ENCODE results near the gene C16orf74.
A peak's percentile ranks its signal among the peaks of the same experiment; 100 is the strongest.

The C16orf74 gene

DNA sequence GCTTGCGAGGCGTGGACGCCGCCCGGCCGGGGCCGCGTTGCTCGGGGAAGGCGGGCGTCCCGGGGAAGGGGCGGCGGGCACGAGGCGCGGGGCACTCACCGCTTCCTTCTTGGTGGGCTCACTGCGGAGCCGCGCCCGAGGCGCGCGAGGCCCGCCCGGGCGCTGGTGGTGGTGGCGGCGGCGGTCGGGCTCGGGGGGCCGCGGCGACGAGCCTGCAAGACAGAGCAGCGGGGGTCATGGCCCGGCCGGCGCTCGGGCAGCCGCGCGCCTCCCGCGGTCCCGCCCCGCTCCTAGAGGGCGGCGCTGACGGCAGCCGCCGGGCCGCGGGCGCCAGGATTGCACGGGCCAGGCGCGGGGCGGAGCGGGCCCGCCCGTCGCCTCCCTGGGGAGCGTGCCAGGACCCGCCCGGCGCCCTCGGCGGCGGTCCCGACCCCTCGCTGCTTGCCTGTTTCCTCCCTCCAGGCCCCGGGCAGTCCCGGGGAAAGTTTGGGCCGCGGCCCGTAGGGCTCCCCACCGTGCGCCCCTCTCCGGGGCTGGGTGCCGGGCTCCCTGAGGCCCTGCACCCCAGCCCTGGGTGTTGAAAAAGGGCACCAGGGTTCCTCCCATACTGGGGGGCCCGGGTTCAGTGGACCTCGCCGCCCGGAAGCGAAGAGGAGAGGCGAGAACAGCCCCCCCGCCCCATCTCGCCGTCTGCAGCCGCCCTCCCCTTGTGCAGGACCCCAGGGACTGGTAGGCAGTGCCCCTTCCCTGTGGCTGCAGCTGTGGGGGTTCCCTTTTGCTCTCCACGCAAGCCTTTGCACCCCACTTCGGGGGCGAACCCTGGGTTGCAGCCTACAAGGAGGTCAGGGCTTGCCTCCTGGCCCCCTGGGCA, at the start of gene C16orf74:
Gene C16orf74, minus strand, starts transcription at position 270 of the 871 bp plus-strand sequence. CDS start 15,879 bp downstream, outside the sequence.
- Mint-ChIP-seq H3K9me3 (no peaks in the 10 kb centered on the region), H3K27me3 (peaks cover 25% of the 10 kb centered on the region), H3K27ac (no peak within 1 kb of the TSS), H3K4me1 (ENCODE audit: low read depth) (peaks cover 39% of the 10 kb centered on the region), H3K36me3 (ENCODE audit: low read depth) (no peaks in the 10 kb centered on the region), H3K4me3 (peak within 1 kb of the TSS; percentile 80)

DNA sequence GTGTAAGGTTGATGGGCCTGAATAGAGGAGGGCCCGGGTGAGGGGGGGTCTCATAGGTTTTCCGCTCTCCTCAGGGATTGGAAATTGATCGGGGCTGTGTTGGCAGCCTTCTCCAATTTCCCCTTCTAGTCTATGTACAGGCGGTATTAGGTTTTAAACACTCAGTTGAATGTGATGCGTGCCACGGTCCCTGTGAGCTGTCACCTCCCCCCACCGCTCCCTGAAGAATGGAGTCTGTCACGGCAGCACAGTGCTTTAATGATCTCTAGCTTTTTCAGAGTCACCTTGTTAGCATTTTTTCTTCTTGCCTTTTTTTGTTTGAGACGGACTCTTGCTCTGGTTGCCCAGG, 49.4 kb upstream of the C16orf74 start:
- H3K27me3 Mint-ChIP-seq: no peaks in the 10 kb centered on the region
- H3K27ac Mint-ChIP-seq: peak overlapping the region; percentile 88
- peaks cover 61% of the 10 kb centered on the region for H3K4me1 Mint-ChIP-seq (ENCODE audit: low read depth)
- no peaks in the 10 kb centered on the region for H3K9me3 Mint-ChIP-seq
- H3K36me3 Mint-ChIP-seq (ENCODE audit: low read depth): peaks cover 67% of the 10 kb centered on the region
- H3K4me3 Mint-ChIP-seq: peak overlapping the region; percentile 87

DNA sequence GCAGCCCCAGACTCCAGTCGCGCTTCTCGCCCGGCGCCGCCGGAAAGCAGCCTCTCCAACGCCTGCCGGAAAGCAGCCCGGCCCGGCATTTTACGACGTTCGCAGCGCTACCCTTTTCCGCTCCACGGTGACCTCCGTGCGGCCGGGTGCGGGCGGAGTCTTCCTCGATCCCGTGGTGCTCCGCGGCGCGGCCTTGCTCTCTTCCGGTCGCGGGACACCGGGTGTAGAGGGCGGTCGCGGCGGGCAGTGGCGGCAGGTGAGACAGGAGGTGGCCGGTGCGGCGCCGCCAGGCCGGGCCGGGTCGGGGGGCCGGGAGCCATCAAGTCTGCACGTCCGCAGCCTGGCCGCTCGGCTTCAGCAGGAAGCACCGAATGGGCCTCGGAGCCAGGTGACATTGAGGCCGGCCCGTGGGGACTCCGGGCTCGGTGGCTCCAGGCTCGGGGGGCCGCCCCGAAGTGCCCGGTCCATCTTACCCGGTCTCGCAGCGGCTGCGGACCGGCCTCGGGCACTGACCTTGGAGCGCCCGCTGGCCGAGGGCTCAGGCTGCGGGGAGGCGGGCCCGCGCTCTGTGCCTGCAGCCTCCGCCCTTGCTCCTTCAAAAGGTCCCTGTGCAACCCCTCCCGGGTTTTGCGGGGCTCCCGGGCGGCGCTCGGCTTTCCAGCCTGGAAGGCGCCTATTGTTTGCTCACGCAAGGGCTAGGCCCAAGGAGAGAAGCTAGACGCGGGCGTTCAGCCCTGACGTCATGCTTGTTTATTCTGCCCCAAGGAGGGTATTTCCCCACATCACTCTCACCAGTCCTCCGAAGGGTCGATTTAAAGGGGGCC, 48.8 kb upstream of the C16orf74 start, which contains the start of the genes COX4I1 and EMC8:
Gene COX4I1, plus strand, starts transcription at position 199 of the 824 bp plus-strand sequence. CDS start 1,511 bp downstream, outside the sequence.
Gene EMC8, minus strand, starts transcription at position 48 of the 824 bp plus-strand sequence. CDS start 249 bp downstream, outside the sequence.
- Mint-ChIP-seq H3K36me3 (ENCODE audit: low read depth) (peaks cover 66% of the 10 kb centered on the region), H3K27me3 (no peaks in the 10 kb centered on the region), H3K27ac (peak within 1 kb of the TSS; percentile 88), H3K4me1 (ENCODE audit: low read depth) (peaks cover 64% of the 10 kb centered on the region), H3K9me3 (no peaks in the 10 kb centered on the region), H3K4me3 (peak within 1 kb of the TSS; percentile 89)

DNA sequence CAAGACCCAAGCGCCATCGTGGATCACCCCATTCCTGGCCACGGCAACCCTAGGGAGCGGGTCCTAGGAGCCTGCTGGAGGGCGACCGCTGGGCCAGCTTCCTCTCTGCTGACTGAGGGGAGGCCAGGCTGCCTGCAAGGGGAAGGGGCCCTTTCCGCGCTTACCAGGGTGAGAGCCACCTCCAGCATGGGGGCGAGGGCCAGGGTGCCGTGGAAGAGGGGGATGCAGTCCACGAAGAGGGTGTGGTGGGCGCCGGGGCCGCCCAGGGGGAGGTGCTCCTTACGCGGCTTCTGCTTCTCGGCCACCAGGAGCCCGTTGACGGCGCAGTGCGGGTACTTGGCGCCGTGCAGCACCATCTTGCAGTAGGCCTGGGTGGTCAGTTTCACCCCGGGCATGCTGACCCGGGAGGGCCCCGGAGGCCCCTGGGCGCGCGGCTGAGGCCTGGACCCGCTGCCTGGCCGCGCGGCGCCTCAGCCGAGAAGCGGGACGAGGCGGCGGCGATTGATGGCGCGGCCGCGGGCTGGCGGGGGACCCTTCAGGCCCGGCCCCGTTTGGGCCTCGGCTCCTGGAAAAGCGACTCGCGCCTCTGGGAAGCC, 48.1 kb upstream of the C16orf74 start:
- Mint-ChIP-seq H3K36me3 (ENCODE audit: low read depth) (peaks cover 68% of the 10 kb centered on the region), H3K4me3 (peak overlapping the region; percentile 89), H3K27ac (peak overlapping the region; percentile 77), H3K27me3 (no peaks in the 10 kb centered on the region), H3K9me3 (no peaks in the 10 kb centered on the region), H3K4me1 (ENCODE audit: low read depth) (peaks cover 66% of the 10 kb centered on the region)

DNA sequence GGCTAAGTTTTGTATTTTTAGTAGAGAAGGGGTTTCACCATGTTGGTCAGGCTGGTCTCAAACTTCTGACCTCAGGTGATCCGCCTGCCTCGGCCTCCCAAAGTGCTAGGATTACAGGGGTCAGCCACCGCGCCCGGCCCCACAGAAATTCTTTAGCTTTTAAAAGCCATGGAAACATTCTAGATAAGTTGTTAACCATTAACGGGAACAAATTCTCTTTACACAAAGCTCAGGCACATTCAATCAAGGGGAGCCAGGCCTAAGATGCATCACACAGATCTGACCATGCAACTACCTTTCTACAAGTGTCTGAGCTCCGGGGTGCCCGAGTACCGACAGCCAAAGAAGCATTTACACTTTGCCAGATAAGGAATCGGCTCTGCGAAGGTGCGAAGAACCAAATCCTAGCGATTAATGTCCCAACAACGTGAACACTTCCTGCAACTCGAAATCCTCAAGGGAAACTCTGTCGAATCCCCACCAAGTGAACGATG, 47.4 kb upstream of the C16orf74 start:
- H3K36me3 Mint-ChIP-seq (ENCODE audit: low read depth): peaks cover 68% of the 10 kb centered on the region
- no peaks in the 10 kb centered on the region for H3K9me3 Mint-ChIP-seq
- peaks cover 61% of the 10 kb centered on the region for H3K4me1 Mint-ChIP-seq (ENCODE audit: low read depth)
- H3K4me3 Mint-ChIP-seq: peak overlapping the region; percentile 89
- no peaks in the 10 kb centered on the region for H3K27me3 Mint-ChIP-seq
- H3K27ac Mint-ChIP-seq: peak overlapping the region; percentile 77

DNA sequence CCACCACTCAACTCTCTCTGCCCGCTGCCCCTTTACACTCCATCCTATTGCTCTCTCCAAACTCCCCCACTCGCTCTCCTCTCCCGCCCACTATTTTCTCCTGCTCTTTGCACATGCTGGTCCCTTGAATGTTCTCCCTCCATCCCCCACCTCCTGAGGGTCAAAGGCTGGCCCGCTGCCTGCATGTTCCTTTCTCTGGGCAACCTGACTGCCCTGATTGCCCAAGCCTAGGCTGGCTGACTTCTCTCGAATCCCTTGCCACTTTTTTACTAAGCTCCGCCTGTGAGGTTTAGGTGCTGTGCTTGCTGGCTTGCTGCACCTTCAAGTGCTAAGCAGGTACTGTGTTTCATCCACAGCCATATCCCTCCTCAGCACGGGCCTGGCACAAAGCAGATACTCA, 45.7 kb upstream of the C16orf74 start:
- no peak overlapping the region for H3K27ac Mint-ChIP-seq
- no peaks in the 10 kb centered on the region for H3K27me3 Mint-ChIP-seq
- H3K4me1 Mint-ChIP-seq (ENCODE audit: low read depth): peaks cover 64% of the 10 kb centered on the region
- H3K36me3 Mint-ChIP-seq (ENCODE audit: low read depth): peaks cover 68% of the 10 kb centered on the region
- peak overlapping the region; percentile 15 for H3K4me3 Mint-ChIP-seq
- H3K9me3 Mint-ChIP-seq: no peaks in the 10 kb centered on the region

DNA sequence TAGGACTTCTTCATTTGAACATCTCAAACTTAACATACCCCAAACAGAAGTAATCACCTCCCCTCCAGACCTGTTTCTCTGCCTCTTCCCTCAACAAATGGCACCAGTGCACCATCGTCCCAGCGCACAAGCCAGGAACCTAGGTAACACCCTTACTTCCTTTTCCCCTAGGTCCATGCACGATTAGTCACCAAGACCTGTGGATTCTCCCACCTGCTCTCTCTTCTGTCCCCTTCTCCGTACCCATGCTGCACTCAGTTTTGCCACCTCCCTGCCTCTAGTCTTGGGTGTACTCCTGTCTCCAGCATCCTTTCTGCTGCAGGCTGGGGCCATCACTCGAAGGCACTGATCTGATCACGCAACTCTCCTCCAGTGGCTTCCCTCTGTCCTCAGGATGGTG, 45.3 kb upstream of the C16orf74 start:
- Mint-ChIP-seq H3K27me3 (no peaks in the 10 kb centered on the region), H3K4me3 (no peak overlapping the region), H3K36me3 (ENCODE audit: low read depth) (peaks cover 67% of the 10 kb centered on the region), H3K27ac (no peak overlapping the region), H3K9me3 (no peaks in the 10 kb centered on the region), H3K4me1 (ENCODE audit: low read depth) (peaks cover 63% of the 10 kb centered on the region)

DNA sequence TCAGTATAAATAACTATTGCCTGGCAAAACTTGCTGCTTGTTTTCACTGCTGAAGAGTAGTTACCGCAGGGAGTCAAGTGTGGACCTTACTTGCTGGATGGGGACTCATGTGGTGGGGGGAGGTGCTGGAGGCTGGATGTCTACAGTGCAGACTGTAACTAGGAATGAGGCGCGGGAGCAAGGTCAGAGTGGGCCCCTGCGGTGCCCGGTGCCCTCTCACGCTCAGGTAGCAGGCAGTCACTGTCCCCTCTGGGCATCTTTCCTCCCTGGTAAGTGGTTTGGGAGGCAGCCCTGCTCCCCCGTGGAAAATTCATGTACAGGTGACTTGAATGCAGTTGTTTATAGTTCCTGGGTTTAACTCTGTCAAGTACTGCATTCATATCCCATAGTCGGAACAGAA, 43.8 kb upstream of the C16orf74 start:
- H3K27me3 Mint-ChIP-seq: no peaks in the 10 kb centered on the region
- no peak overlapping the region for H3K27ac Mint-ChIP-seq
- H3K4me3 Mint-ChIP-seq: no peak overlapping the region
- H3K36me3 Mint-ChIP-seq (ENCODE audit: low read depth): peaks cover 70% of the 10 kb centered on the region
- H3K4me1 Mint-ChIP-seq (ENCODE audit: low read depth): peaks cover 62% of the 10 kb centered on the region
- no peaks in the 10 kb centered on the region for H3K9me3 Mint-ChIP-seq

DNA sequence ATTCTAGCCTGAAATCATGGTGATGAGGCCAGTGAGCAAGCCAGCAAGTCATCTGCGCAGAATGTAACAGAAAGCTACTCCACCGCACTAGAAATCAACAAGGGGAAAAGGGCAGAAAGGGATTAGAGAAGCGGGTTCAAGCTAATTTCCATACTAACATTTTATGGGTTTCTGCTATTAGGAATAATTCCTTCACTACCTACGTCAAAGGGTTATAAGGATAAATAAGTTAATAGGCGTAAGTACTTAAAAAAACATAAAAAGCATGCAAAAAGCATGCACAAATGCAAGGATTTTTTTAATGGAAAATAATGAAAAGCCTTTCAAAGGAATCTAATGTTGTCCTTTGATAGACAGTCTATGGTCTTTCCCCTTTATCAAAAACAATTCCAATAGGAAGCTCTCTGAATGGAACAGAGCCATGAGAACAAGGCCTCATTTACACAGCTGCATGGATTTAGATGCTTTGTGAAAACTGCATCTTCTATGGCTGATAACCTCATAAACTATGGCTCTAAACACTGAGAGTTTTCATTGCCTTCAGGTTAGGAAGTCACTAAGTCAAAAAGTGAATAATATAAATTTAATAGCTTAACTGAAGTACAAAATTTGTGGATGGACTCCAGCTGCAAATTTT, 42.9 kb upstream of the C16orf74 start:
- no peak overlapping the region for H3K4me3 Mint-ChIP-seq
- no peaks in the 10 kb centered on the region for H3K27me3 Mint-ChIP-seq
- no peaks in the 10 kb centered on the region for H3K9me3 Mint-ChIP-seq
- peaks cover 76% of the 10 kb centered on the region for H3K36me3 Mint-ChIP-seq (ENCODE audit: low read depth)
- peaks cover 63% of the 10 kb centered on the region for H3K4me1 Mint-ChIP-seq (ENCODE audit: low read depth)
- no peak overlapping the region for H3K27ac Mint-ChIP-seq

DNA sequence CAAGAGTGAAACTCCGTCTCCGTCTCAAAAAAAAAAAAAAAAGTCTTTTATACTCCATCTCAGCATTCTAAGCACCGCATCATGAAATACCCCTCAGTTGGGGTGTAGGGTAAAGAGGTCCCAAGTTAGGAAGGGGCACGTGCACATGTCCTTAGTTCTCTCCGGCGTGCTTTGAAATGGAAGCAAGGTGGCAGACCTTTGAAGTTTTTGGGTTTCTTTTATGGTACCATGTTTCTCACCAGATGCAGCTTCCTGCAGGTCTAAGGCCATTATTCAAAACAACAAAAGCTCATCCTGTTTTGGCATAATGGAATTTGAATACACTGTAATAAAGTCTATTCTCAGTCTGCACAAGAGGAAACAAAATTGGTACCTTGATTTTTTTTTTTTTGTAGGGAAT, 38.9 kb upstream of the C16orf74 start:
- Mint-ChIP-seq H3K4me3 (no peak overlapping the region), H3K4me1 (ENCODE audit: low read depth) (peaks cover 33% of the 10 kb centered on the region), H3K9me3 (no peaks in the 10 kb centered on the region), H3K27me3 (no peaks in the 10 kb centered on the region), H3K36me3 (ENCODE audit: low read depth) (peaks cover 81% of the 10 kb centered on the region), H3K27ac (no peak overlapping the region)

DNA sequence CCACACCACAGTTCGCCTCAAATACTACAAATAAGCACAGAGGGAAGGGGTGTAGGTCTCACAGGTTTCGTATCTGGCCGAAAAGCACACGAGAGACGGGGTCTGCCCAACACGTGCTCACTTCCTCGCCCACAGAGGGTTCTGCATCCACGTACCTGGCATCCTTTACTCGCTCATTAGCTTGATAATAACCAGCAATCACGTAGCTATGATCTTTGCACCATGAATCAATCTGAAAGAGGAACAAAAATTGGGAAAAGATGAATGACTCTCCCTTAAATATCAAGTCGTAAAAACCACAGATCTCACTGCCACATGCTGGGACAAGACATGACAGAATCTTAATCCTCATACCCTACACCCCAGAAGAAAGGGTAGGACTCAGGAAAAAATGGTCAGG, 37.9 kb upstream of the C16orf74 start:
- Mint-ChIP-seq H3K4me1 (ENCODE audit: low read depth) (peaks cover 29% of the 10 kb centered on the region), H3K27me3 (no peaks in the 10 kb centered on the region), H3K36me3 (ENCODE audit: low read depth) (peaks cover 71% of the 10 kb centered on the region), H3K27ac (no peak overlapping the region), H3K9me3 (no peaks in the 10 kb centered on the region), H3K4me3 (no peak overlapping the region)

DNA sequence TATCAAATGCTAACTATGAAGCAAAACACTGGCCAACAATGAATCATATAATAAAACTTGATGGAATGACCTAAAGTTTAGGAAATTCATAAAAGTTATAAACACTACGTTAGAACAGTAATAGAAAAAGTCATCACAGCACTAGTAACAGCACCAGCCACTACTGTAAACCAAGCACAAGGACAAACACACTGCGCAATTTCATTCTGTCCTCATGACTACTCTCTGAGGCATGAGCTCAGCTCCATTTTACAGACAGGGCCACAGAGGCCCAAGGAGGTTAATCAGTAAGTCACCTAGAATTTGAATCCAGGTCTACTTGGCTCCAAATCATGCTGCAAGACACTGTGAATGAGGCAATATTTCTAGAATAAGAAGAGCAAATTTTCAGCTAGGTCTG, 35.0 kb upstream of the C16orf74 start:
- Mint-ChIP-seq H3K36me3 (ENCODE audit: low read depth) (peaks cover 59% of the 10 kb centered on the region), H3K27ac (peak overlapping the region; percentile 6), H3K4me3 (no peak overlapping the region), H3K27me3 (no peaks in the 10 kb centered on the region), H3K9me3 (no peaks in the 10 kb centered on the region), H3K4me1 (ENCODE audit: low read depth) (peaks cover 12% of the 10 kb centered on the region)

DNA sequence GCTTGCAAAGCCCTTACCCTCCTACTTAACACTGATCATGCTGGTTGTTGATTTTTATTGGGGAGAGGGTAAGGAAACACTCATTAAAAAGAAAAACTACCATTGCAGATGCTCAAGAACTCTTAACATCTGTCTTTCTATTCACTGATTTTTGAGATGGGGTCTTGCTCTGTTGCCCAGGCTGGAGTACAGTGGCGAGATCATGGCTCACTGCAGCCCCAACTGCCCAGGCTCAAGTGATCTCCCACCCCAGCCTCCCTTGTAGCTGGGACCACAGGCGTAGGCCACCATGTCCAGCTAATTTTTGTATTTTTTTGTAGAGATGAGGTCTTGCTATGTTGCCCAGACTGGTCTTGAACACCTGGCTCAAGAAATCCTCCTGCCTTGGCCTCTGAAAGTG, 33.9 kb upstream of the C16orf74 start:
- no peaks in the 10 kb centered on the region for H3K27me3 Mint-ChIP-seq
- H3K4me3 Mint-ChIP-seq: no peak overlapping the region
- H3K27ac Mint-ChIP-seq: no peak overlapping the region
- H3K4me1 Mint-ChIP-seq (ENCODE audit: low read depth): peaks cover 2% of the 10 kb centered on the region
- peaks cover 62% of the 10 kb centered on the region for H3K36me3 Mint-ChIP-seq (ENCODE audit: low read depth)
- H3K9me3 Mint-ChIP-seq: no peaks in the 10 kb centered on the region

DNA sequence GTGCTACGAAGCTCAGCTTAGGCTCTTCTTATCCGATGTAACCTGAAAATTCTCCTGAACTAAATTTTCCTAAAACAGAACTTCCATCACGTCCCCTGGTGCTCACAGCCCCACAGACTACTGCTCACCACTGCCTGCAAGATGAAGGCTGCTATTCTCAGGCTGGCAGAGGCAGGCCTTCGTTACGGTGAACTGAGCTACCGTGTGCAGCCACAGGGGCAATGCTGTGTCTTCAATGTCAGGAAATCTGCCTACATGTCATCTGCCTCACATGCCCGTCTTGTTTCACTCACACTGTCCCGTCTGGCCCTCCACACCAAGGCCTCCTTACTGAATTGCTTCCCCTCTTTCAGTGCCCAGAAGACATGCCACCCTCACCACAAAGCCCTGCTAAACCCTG, 32.5 kb upstream of the C16orf74 start:
- no peaks in the 10 kb centered on the region for H3K27me3 Mint-ChIP-seq
- H3K36me3 Mint-ChIP-seq (ENCODE audit: low read depth): peaks cover 65% of the 10 kb centered on the region
- peaks cover 12% of the 10 kb centered on the region for H3K4me1 Mint-ChIP-seq (ENCODE audit: low read depth)
- H3K4me3 Mint-ChIP-seq: no peak overlapping the region
- peak overlapping the region; percentile 4 for H3K27ac Mint-ChIP-seq
- H3K9me3 Mint-ChIP-seq: no peaks in the 10 kb centered on the region
